Measurements from ENCODE around the gene INF2. TPM values are rescaled to one million over a fixed set of nuclear protein-coding genes. Genes with fewer than 3 reads are reported as not detected.

INF2 gene
- total and polyA plus RNA-seq, 2 donors (not counting 3 experiments of a cell fraction or from before 2014, with no cell fraction given): 55.3 to 124 TPM

- Histone ChIP-seq H3K27ac (ENCODE audit: insufficient read depth, low read depth, low read length) (no peak overlapping the region), H3K9ac (replicated peaks; ENCODE audit: extremely low read depth, insufficient read depth, low read length) (no peak overlapping the region), H4K20me1 (replicated peaks; ENCODE audit: control insufficient read depth, extremely low read depth, insufficient read depth, low read length) (no peaks in the 10 kb centered on the region), H3K4me3 (replicated peaks in 1 of 3; ENCODE audit: insufficient read depth in 1 of 3, low read depth in 1 of 3, low read length in 3 of 3) (no peak overlapping the region), H3K9me1 (replicated peaks; ENCODE audit: control insufficient read depth, extremely low read depth, insufficient read depth, low read length) (no peaks in the 10 kb centered on the region), H2AFZ (ENCODE audit: low read depth, low read length) (no peak overlapping the region), H3K36me3 (ENCODE audit: control insufficient read depth in 2 of 2, extremely low read depth in 1 of 2, insufficient read depth in 2 of 2, low read length in 2 of 2) (no peaks in the 10 kb centered on the region), H3K27me3 (ENCODE audit: control insufficient read depth in 2 of 2, insufficient read depth in 2 of 2, low read length in 2 of 2) (no peaks in the 10 kb centered on the region), H3K4me1 (ENCODE audit: control insufficient read depth, extremely low read depth, insufficient read depth, low read length) (no peaks in the 10 kb centered on the region), H3K79me2 (ENCODE audit: control insufficient read depth, insufficient read depth, low read length) (no peaks in the 10 kb centered on the region), H3K4me2 (ENCODE audit: insufficient read depth, low read length) (no peak overlapping the region), H3K9me3 (replicated peaks; ENCODE audit: control insufficient read depth, insufficient read depth, low read length) (no peaks in the 10 kb centered on the region)
- dilution Hi-C loops (cut with MboI; ENCODE audit: extremely low pct_ligation_motif_present, low sequenced_read_pairs): no loop called here
- POLR2A ChIA-PET: interaction anchor here (0.7 kb wide), 1 partner anchor 33 kb away, joined by 5 read pairs; no protein-coding TSS in a partner anchor
- BruUV-seq (replicated peaks): no TSS peak
- intact Hi-C loops (cut with micrococcal nuclease): no loop called here
- CTCF ChIA-PET: interaction anchor here (1.4 to 2.5 kb wide), 2 partner anchors 24 to 51 kb away, joined by 6 to 9 read pairs; no protein-coding TSS in a partner anchor
- no peak for TF ChIP-seq POLR2AphosphoS5 (IDR thresholded peaks at IDR 0.05; ENCODE audit: insufficient read depth, low read depth, low read length)
- TF ChIP-seq FOS (IDR thresholded peaks at IDR 0.05; ENCODE audit: borderline replicate concordance, insufficient read depth, low read length): no peak
- TF ChIP-seq MYC (IDR thresholded peaks at IDR 0.05; ENCODE audit: low read depth, low read length): no peak
- no peak for TF ChIP-seq MAX (IDR thresholded peaks at IDR 0.05; ENCODE audit: insufficient read depth, insufficient read length)
- TF ChIP-seq CTCF (IDR thresholded peaks at IDR 0.05; ENCODE audit: extremely low read depth in 1 of 2, insufficient read depth in 1 of 2, low read depth in 1 of 2, low read length in 2 of 2): no peak
- no peak for TF ChIP-seq POLR2A (IDR thresholded peaks at IDR 0.05; ENCODE audit: low read depth, low read length)
- no peak for TF ChIP-seq GATA2 (IDR thresholded peaks at IDR 0.05; ENCODE audit: insufficient read depth, insufficient read length, low read depth, low read length)
- no peak for TF ChIP-seq EZH2 (IDR thresholded peaks at IDR 0.05; ENCODE audit: borderline replicate concordance, low read depth, low read length, severe bottlenecking)
- no peak for TF ChIP-seq JUN (IDR thresholded peaks at IDR 0.05; ENCODE audit: borderline replicate concordance, insufficient read depth, insufficient read length, low read depth)
- no peak for FAIRE-seq
- no peak for DNase-seq (ENCODE audit: low read depth, low spot score)
Measured at GRCh38 chr14:104657563-104658324, 31.7 kb upstream of the INF2 start.

Data from endothelial cell of umbilical vein (primary cell).